Measurements from ENCODE around the gene KRTAP4-12.
"Not testable (repeated sequence)": the region's sequence is repeated elsewhere in the genome, so short reads cannot be mapped to it uniquely, and the experiment has no call there.

KRTAP4-12 gene

GRCh38 chr17:41123991-41124371 lies at the start of gene KRTAP4-12:
Gene KRTAP4-12 (minus strand): TSS chr17:41124182. CDS start chr17:41124122, 60 bp downstream.
- not testable (repeated sequence) for DNase-seq

- DNase-seq = no peak
Observed at GRCh38 chr17:41171886-41172285, 47.9 kb upstream of the KRTAP4-12 start.

GRCh38 chr17:41168121-41168520 lies 44.1 kb upstream of the KRTAP4-12 start, which contains the start of gene KRTAP4-3:
Gene KRTAP4-3 (minus strand): TSS chr17:41168221. CDS start chr17:41168172, 49 bp downstream.
- DNase-seq = no peak

- no peak for DNase-seq
Observed at GRCh38 chr17:41167561-41167960, 43.6 kb upstream of the KRTAP4-12 start.

GRCh38 chr17:41163828-41164227 lies 39.8 kb upstream of the KRTAP4-12 start:
- DNase-seq = no peak

- DNase-seq = no peak
Observed at GRCh38 chr17:41160648-41161047, 36.7 kb upstream of the KRTAP4-12 start, which contains the start of gene KRTAP4-4. Gene KRTAP4-4 (minus strand): TSS chr17:41160748. CDS start chr17:41160691, 57 bp downstream.

- DNase-seq = not testable (repeated sequence)
Observed at GRCh38 chr17:41160190-41160589, 36.2 kb upstream of the KRTAP4-12 start.

- no peak for DNase-seq
Observed at GRCh38 chr17:41153856-41154255, 29.9 kb upstream of the KRTAP4-12 start.

- no peak for DNase-seq
Observed at GRCh38 chr17:41151525-41151924, 27.5 kb upstream of the KRTAP4-12 start.

GRCh38 chr17:41150026-41150425 lies 26.0 kb upstream of the KRTAP4-12 start:
- no peak for DNase-seq

GRCh38 chr17:41149652-41149985 lies 25.6 kb upstream of the KRTAP4-12 start, which contains the start of gene KRTAP4-5:
Gene KRTAP4-5 (minus strand): TSS chr17:41149825. CDS start chr17:41149767, 58 bp downstream.
- no peak for DNase-seq

GRCh38 chr17:41148971-41149651 lies 25.1 kb upstream of the KRTAP4-12 start:
- not testable (repeated sequence) for DNase-seq

GRCh38 chr17:41147531-41148204 lies 23.7 kb upstream of the KRTAP4-12 start:
- DNase-seq = no peak

GRCh38 chr17:41145261-41145660 lies 21.3 kb upstream of the KRTAP4-12 start:
- DNase-seq = no peak

- DNase-seq = no peak
Observed at GRCh38 chr17:41144846-41145245, 20.9 kb upstream of the KRTAP4-12 start.

- DNase-seq = no peak
Observed at GRCh38 chr17:41141361-41141760, 17.4 kb upstream of the KRTAP4-12 start.

GRCh38 chr17:41140360-41141131 lies 16.6 kb upstream of the KRTAP4-12 start, which contains the start of gene KRTAP4-6:
Gene KRTAP4-6 (minus strand): TSS chr17:41140544. CDS start chr17:41140487, 57 bp downstream.
- no peak for DNase-seq

- not testable (repeated sequence) for DNase-seq
Observed at GRCh38 chr17:41139865-41140264, 15.9 kb upstream of the KRTAP4-12 start.

- peak; percentile 20 for DNase-seq
Observed at GRCh38 chr17:41133880-41134735, 10.1 kb upstream of the KRTAP4-12 start.

- DNase-seq = no peak
Observed at GRCh38 chr17:41131979-41132378, 8.0 kb upstream of the KRTAP4-12 start.

- DNase-seq = no peak
Observed at GRCh38 chr17:41127371-41127770, 3.4 kb upstream of the KRTAP4-12 start.

GRCh38 chr17:41126412-41126811 lies 2.4 kb upstream of the KRTAP4-12 start:
- no peak for DNase-seq
